OCI-LY7 (cell line): ENCODE data around the gene KRTAP21-1. TPM values are rescaled to one million over a fixed set of nuclear protein-coding genes. Genes with fewer than 3 reads are reported as not detected.

Experiments
- BruUV-seq: library from RNA; stranded (reverse); fragments of 400-500 nt; replicated peaks from 2 replicates; lab custom pipeline; 2021; lab: Mats Ljungman, UMichigan
- CTCF ChIA-PET: fragments of 300-600 bp; sonication (Branson Sonifier 250); formaldehyde crosslinking; loops from one replicate; lab custom pipeline; 2022; ENCODE audit warnings: antibody characterized with exemption; ENCODE audit not compliant: unreplicated experiment; lab: Charles Lee
- POLR2A ChIA-PET: fragments of 300-600 bp; sonication (Branson Sonifier 250); formaldehyde crosslinking; loops from one replicate; lab custom pipeline; 2022; ENCODE audit warnings: antibody characterized with exemption; lab: Charles Lee
- DNase-seq: peaks from one replicate; pipeline ENCODE4 v3.0.0-alpha.2; 2015; ENCODE audit warnings: low spot score
- H2AFZ ChIP-seq: fragments of 200-600 bp; sonication (generic), shearing (Covaris generic); 2 replicates; pipeline ENCODE4 v1.6.1; 2014; ENCODE audit warnings: mild to moderate bottlenecking, antibody characterized with exemption, low read length, moderate library complexity
- H3K27ac ChIP-seq: fragments of 200-600 bp; sonication (generic); 2 replicates; pipeline ENCODE4 v1.5.1; 2014; ENCODE audit warnings: mixed run types, low read depth, mild to moderate bottlenecking, moderate library complexity, low read length, inconsistent platforms; ENCODE audit not compliant: poor library complexity, severe bottlenecking
- H3K36me3 ChIP-seq: fragments of 200-600 bp; sonication (generic); 2 replicates; pipeline ENCODE4 v1.6.1; 2014; ENCODE audit warnings: mild to moderate bottlenecking, antibody characterized with exemption, low read length, moderate library complexity, mixed read lengths; ENCODE audit not compliant: insufficient read depth
- H3K4me1 ChIP-seq: fragments of 200-600 bp; sonication (generic); 2 replicates; pipeline ENCODE4 v1.5.1; 2014; ENCODE audit warnings: mild to moderate bottlenecking, low read length; ENCODE audit not compliant: insufficient read depth, poor library complexity, severe bottlenecking
- H3K4me2 ChIP-seq: fragments of 200-600 bp; sonication (generic); 2 replicates; pipeline ENCODE4 v1.6.1; 2014; ENCODE audit warnings: mild to moderate bottlenecking, low read length
- H3K4me3 ChIP-seq: fragments of 200-600 bp; sonication (generic); 2 replicates; pipeline ENCODE4 v1.5.1; 2014; ENCODE audit warnings: mild to moderate bottlenecking, low read depth, low read length; ENCODE audit not compliant: poor library complexity, severe bottlenecking
- H3K79me2 ChIP-seq: fragments of 200-600 bp; sonication (generic); 2 replicates; pipeline ENCODE4 v1.6.1; 2016; ENCODE audit warnings: low read depth, mild to moderate bottlenecking, low read length, moderate library complexity, mixed read lengths; ENCODE audit not compliant: insufficient read depth
- H3K9me2 ChIP-seq: fragments of 200-600 bp; sonication (generic); 2 replicates; pipeline ENCODE4 v1.6.1; 2016; ENCODE audit warnings: mild to moderate bottlenecking, low read length, mixed read lengths; ENCODE audit not compliant: insufficient read depth
- H3K9me3 ChIP-seq: fragments of 200-600 bp; sonication (generic); 2 replicates; pipeline ENCODE4 v1.6.1; 2014; ENCODE audit warnings: mild to moderate bottlenecking, mixed run types, low read length, mixed read lengths
- H4K20me1 ChIP-seq: fragments of 200-600 bp; sonication (generic); 2 replicates; pipeline ENCODE4 v1.6.1; 2014; ENCODE audit warnings: mild to moderate bottlenecking, antibody characterized with exemption, low read length, moderate library complexity, mixed read lengths; ENCODE audit not compliant: insufficient read depth
- EZH2phosphoT487 ChIP-seq: fragments of 200-600 bp; sonication (generic); IDR thresholded peaks from 2 replicates; pipeline ENCODE4 v1.6.1; 2018; ENCODE audit warnings: low read depth, borderline replicate concordance, mild to moderate bottlenecking, mixed run types, antibody characterized with exemption, low read length, moderate library complexity, mixed read lengths
- intact Hi-C: fragments of 100-400 bp; cut with micrococcal nuclease; formaldehyde crosslinking; loops from one replicate; pipeline ENCODE4 v1.10.0; 2022; ENCODE audit not compliant: unreplicated experiment
- total RNA-seq, 2 experiments: library from RNA; depleted of rRNA in 1 of 2; stranded (reverse); fragments of >200 nt in 1 of 2; shearing (Covaris generic) in 1 of 2; gene quantifications; 2 replicates each; pipeline ENCODE4 v1.2.3, GENCODE V29; 2014 to 2022
- TF ChIP-seq, protein P1 (sequence below): fragments of 200-600 bp; sonication (generic); conservative IDR thresholded peaks from 2 replicates; pipeline ENCODE4 v1.5.1; 2014; ENCODE audit warnings: mild to moderate bottlenecking, antibody characterized with exemption, low read length, moderate library complexity, mixed read lengths

KRTAP21-1 gene
- total RNA-seq, 2 experiments from 2014 or later = not detected

DNA sequence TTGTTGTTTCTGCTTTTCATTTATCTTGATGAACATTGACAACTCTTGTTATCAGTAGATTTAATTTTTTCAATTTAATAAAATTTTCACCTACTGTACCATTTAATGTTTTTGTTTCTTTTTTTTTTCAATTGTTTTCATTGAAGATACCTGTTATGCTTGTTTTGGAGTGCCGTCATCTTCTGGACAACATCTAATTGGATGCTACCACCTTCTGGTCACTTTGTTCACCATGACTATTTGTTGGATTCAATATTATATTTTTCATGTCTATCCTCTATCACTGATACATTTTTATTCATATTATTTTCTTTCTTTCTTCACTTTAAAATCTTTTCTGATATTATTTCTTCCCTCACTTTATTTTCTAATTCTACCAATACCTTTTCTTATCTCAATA, 22.2 kb downstream of the KRTAP21-1 start:
- CTCF ChIA-PET = no interaction called here

DNA sequence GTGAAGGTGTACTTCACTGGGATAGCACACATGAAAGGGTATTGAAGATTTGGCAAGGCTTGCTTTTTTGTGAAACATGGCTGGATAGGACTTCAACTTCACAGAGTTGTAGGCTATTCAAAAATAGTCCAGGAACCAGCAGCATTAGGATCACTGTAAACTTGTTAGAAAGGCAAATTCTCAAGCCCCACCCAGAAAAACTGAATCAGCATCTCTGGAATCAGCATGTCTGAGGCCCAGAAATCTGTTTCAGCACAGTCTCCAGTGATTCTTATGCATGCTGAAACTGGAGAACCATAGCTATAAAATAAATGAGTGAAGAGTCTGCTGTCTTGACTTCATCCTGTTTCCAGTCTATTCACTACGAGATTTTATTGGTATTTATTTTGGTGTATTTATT, 28.5 kb downstream of the KRTAP21-1 start:
- no peaks in the 10 kb centered on the region for H3K36me3 ChIP-seq
- H2AFZ ChIP-seq = no peak overlapping the region
- ChIA-PET CTCF (no interaction called here), POLR2A (interaction anchor here (0.6 kb wide), 1 partner anchor 1476 kb away, joined by 3 read pairs; no protein-coding TSS in a partner anchor)
- intact Hi-C loops = no loop called here
- BruUV-seq = no TSS peak
- no peak overlapping the region for H3K27ac ChIP-seq
- no peak for TF ChIP-seq EZH2phosphoT487
- TF ChIP-seq, protein P1, sequence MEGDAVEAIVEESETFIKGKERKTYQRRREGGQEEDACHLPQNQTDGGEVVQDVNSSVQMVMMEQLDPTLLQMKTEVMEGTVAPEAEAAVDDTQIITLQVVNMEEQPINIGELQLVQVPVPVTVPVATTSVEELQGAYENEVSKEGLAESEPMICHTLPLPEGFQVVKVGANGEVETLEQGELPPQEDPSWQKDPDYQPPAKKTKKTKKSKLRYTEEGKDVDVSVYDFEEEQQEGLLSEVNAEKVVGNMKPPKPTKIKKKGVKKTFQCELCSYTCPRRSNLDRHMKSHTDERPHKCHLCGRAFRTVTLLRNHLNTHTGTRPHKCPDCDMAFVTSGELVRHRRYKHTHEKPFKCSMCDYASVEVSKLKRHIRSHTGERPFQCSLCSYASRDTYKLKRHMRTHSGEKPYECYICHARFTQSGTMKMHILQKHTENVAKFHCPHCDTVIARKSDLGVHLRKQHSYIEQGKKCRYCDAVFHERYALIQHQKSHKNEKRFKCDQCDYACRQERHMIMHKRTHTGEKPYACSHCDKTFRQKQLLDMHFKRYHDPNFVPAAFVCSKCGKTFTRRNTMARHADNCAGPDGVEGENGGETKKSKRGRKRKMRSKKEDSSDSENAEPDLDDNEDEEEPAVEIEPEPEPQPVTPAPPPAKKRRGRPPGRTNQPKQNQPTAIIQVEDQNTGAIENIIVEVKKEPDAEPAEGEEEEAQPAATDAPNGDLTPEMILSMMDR = no peak
- no peak overlapping the region for H3K4me3 ChIP-seq
- no peak overlapping the region for H3K4me2 ChIP-seq
- no peaks in the 10 kb centered on the region for H4K20me1 ChIP-seq
- no peaks in the 10 kb centered on the region for H3K9me2 ChIP-seq
- DNase-seq = no peak
- H3K79me2 ChIP-seq = no peaks in the 10 kb centered on the region
- no peaks in the 10 kb centered on the region; the same call in 1 of the 2 replicates for H3K9me3 ChIP-seq
- no peaks in the 10 kb centered on the region for H3K4me1 ChIP-seq

More for the DNA sequence above, 22.2 kb downstream of the KRTAP21-1 start:
- Histone ChIP-seq H3K27ac (no peak overlapping the region), H3K4me1 (no peaks in the 10 kb centered on the region), H3K9me2 (no peaks in the 10 kb centered on the region), H4K20me1 (no peaks in the 10 kb centered on the region), H3K9me3 (no peaks in the 10 kb centered on the region), H3K4me3 (no peak overlapping the region), H2AFZ (no peak overlapping the region), H3K79me2 (no peaks in the 10 kb centered on the region), H3K4me2 (no peak overlapping the region), H3K36me3 (no peaks in the 10 kb centered on the region)
- intact Hi-C loops = no loop called here
- DNase-seq = no peak
- TF ChIP-seq, protein P1 = 0 out of 2 replicates have a peak, but pooled peaks have one; percentile 14
- no peak for TF ChIP-seq EZH2phosphoT487
- BruUV-seq = no TSS peak
- POLR2A ChIA-PET = no interaction called here

DNA sequence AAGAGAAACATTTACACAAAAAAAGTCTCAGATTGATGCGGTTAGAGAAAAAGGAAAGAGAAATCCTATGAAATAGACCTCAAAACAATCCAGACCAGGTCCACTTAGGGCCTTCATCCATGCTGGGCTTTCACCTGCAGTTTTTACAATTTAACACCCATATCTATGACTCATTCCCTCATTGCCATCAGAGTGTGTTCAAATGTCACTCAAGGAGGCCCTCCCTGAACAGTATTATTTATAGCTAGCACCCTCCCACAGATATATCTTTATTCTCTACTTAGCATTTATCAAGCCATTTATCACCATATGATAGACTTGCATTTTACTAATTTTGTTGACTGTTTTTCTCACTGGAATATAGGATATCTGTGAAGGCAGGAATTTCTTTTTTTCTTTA, 35.8 kb downstream of the KRTAP21-1 start:
- Histone ChIP-seq H3K9me3 (no peaks in the 10 kb centered on the region; the same call in 1 of the 2 replicates), H2AFZ (no peak overlapping the region), H3K4me1 (no peaks in the 10 kb centered on the region), H4K20me1 (no peaks in the 10 kb centered on the region), H3K79me2 (no peaks in the 10 kb centered on the region), H3K4me3 (no peak overlapping the region), H3K36me3 (no peaks in the 10 kb centered on the region), H3K9me2 (no peaks in the 10 kb centered on the region), H3K4me2 (no peak overlapping the region), H3K27ac (no peak overlapping the region)
- ChIA-PET POLR2A (no interaction called here), CTCF (no interaction called here)
- no peak for DNase-seq
- TF ChIP-seq, protein P1 = no peak
- TF ChIP-seq EZH2phosphoT487 = no peak
- BruUV-seq = no TSS peak
- intact Hi-C loops = no loop called here
